AG09319 (cell line): ENCODE measurements around the gene IGIP.
A peak's percentile ranks its signal among the peaks of the same experiment; 100 is the strongest.

Experiments used
- DNase-seq: peaks from one replicate; pipeline ENCODE4 v3.0.0-alpha.2; 2010; ENCODE audit warnings: low read depth; ENCODE audit errors: extremely low read depth
- CTCF ChIP-seq: IDR thresholded peaks from 2 replicates; pipeline ENCODE4 v1.5.1; 2011; ENCODE audit warnings: low read depth, mild to moderate bottlenecking, inconsistent platforms, low read length, moderate library complexity

The IGIP gene

GRCh38 chr5:140131967-140132409, 6.3 kb downstream of the IGIP start:
- DNase-seq = peak; percentile 61
- no peak for TF ChIP-seq CTCF

- no peak for TF ChIP-seq CTCF
- no peak for DNase-seq
Measured at GRCh38 chr5:140133514-140134167, 7.9 kb downstream of the IGIP start.

- no peak for DNase-seq
- TF ChIP-seq CTCF = no peak
Measured at GRCh38 chr5:140134277-140134935, 8.7 kb downstream of the IGIP start.

- no peak for DNase-seq
- no peak for TF ChIP-seq CTCF
Measured at GRCh38 chr5:140135127-140135526, 9.4 kb downstream of the IGIP start.

- TF ChIP-seq CTCF = no peak
- no peak for DNase-seq
Measured at GRCh38 chr5:140136624-140137023, 10.9 kb downstream of the IGIP start.

GRCh38 chr5:140140435-140140834, 14.7 kb downstream of the IGIP start:
- DNase-seq = no peak
- no peak for TF ChIP-seq CTCF

- TF ChIP-seq CTCF = no peak
- peak; percentile 34 for DNase-seq
Measured at GRCh38 chr5:140141241-140141640, 15.5 kb downstream of the IGIP start.
